ENCODE data around the gene USP6NL. TPM values are rescaled to one million over a fixed set of nuclear protein-coding genes. Genes with fewer than 3 reads are reported as not detected.
"Not testable (repeated sequence)": the region's sequence is repeated elsewhere in the genome, so short reads cannot be mapped to it uniquely, and the experiment has no call there.

USP6NL gene
- total RNA-seq, 4 donors from 2014 or later, result 3.8 to 21.9 (median 17.0) TPM

DNA sequence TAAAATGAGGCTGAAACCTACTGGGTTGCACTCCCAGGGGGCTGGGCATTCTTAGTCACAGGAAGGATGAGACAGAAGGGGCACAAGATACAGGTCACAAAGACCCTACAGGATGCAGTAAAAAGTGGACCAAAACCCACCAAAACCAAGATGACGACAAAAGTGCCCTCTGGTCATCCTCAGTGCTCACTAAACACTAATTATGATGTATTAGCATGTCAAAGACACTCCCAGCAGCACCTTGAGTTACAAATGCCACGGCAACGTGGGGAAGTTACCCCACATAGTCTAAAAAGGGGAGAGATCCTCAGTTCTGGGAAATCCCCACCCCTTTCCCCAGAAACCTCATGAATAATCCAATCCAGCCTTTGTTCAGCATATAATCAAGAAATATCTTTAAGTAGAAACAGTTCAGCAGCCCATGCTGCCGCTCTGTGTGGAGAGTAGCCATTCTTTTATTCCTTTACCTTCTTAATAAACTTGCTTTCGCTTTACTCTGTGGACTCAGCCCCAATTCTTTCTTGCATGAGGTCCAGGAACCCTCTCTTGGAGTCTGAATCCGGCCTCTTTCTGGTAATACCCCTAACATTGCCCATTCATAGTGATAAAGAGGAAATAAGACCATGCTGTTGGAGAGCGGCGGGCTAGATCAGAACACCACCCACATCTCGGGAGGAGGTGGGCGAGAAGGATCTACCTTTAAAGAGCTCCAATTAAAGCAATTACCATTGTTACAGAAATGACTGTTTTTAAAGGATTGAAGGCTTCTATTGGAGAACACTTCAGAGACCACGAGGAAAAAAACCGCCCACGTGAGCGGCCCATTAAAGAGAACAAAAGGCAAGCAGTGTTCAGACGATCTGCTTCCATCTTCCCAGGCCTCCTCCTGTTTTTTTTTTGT lies 170.9 kb downstream of the USP6NL start:
- TF ChIP-seq, protein P1, sequence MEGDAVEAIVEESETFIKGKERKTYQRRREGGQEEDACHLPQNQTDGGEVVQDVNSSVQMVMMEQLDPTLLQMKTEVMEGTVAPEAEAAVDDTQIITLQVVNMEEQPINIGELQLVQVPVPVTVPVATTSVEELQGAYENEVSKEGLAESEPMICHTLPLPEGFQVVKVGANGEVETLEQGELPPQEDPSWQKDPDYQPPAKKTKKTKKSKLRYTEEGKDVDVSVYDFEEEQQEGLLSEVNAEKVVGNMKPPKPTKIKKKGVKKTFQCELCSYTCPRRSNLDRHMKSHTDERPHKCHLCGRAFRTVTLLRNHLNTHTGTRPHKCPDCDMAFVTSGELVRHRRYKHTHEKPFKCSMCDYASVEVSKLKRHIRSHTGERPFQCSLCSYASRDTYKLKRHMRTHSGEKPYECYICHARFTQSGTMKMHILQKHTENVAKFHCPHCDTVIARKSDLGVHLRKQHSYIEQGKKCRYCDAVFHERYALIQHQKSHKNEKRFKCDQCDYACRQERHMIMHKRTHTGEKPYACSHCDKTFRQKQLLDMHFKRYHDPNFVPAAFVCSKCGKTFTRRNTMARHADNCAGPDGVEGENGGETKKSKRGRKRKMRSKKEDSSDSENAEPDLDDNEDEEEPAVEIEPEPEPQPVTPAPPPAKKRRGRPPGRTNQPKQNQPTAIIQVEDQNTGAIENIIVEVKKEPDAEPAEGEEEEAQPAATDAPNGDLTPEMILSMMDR (IDR thresholded peaks at IDR 0.05), result no peak
- no peak for TF ChIP-seq POLR2A (IDR thresholded peaks at IDR 0.05)
- H3K4me3 ChIP-seq, result no peak overlapping the region
- intact Hi-C loops (cut with DNase I; ENCODE audit: low total_unique reads), result no loop called here
- H3K27me3 ChIP-seq, result no peaks in the 10 kb centered on the region
- H3K4me1 ChIP-seq, result no peaks in the 10 kb centered on the region
- H3K27ac ChIP-seq, result no peak overlapping the region
- H3K9me3 ChIP-seq, result no peaks in the 10 kb centered on the region
- no peak for DNase-seq
- no peaks in the 10 kb centered on the region for H3K36me3 ChIP-seq

DNA sequence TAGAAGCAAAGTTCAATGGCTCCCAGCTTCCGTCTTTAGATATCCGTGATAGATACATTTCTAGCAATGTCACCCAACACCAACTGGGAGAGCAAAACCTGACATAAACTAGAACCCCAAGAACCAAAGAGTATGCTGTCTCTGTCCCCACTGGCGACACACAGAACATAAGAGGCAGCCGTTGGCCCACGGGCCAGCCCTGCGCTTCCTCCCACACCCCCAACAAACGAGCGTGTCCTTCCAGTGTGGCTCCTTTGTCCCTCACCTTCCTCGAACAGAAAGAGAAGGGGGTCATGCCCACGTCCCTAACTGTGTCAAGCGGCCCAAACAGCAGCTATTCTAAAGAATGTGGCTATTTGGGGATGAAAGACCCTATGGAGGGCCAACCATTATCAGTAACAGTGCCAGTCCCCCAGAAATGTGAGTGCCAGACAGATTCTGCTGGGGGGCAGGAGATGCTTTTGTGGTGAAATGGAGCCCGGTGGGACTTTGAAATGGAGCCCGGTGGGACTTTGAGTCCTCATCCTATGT lies 171.9 kb downstream of the USP6NL start:
- no peaks in the 10 kb centered on the region for H3K4me1 ChIP-seq
- no peak overlapping the region for H3K4me3 ChIP-seq
- TF ChIP-seq, protein P1 (IDR thresholded peaks at IDR 0.05), result no peak
- no peak for TF ChIP-seq POLR2A (IDR thresholded peaks at IDR 0.05)
- no peak for DNase-seq
- H3K9me3 ChIP-seq, result no peaks in the 10 kb centered on the region
- intact Hi-C loops (cut with DNase I; ENCODE audit: low total_unique reads), result no loop called here
- H3K27me3 ChIP-seq, result no peaks in the 10 kb centered on the region
- H3K27ac ChIP-seq, result no peak overlapping the region
- H3K36me3 ChIP-seq, result no peaks in the 10 kb centered on the region

DNA sequence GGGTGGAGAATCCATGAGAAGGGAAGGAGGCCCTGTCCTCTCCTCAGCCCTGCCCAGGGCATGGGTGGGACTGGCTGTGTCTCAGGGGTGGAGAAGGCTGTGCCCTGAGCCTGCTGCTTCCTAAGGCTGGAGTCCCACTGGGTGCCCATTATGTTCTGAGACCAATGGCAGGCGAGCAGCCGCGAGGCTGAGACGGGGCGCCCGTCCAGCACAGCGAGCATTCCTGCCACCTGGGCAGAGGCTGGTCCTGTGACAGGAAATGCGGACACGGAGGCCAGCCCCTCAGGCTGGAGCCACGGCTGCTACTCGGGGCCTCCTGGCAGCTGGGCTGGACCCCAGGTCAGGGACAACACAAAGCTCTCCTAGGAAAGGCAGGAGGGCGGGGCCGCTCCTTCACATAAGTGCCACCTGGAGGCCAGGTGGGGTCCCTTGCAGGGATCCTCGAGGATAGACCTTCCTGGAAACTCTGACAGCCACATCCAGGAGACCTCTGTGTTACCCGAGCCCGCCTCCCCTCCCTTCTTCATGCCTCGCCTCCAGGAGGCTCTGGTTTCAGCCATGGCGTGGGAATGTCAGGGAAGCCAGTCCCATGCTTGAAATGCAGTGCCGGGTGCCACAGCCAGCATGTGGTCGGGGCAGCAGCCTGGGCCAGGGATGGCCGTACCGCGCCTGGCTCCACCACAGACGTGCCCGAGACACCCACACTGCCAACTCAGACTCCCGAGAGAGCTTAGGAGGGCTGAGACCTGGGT lies 173.9 kb downstream of the USP6NL start:
- TF ChIP-seq POLR2A (IDR thresholded peaks at IDR 0.05), result no peak
- TF ChIP-seq, protein P1 (IDR thresholded peaks at IDR 0.05), result no peak
- Histone ChIP-seq H3K4me3 (no peak overlapping the region), H3K9me3 (no peaks in the 10 kb centered on the region), H3K36me3 (no peaks in the 10 kb centered on the region), H3K27ac (no peak overlapping the region), H3K4me1 (no peaks in the 10 kb centered on the region), H3K27me3 (no peaks in the 10 kb centered on the region)
- DNase-seq, result no peak
- intact Hi-C loops (cut with DNase I; ENCODE audit: low total_unique reads), result no loop called here

DNA sequence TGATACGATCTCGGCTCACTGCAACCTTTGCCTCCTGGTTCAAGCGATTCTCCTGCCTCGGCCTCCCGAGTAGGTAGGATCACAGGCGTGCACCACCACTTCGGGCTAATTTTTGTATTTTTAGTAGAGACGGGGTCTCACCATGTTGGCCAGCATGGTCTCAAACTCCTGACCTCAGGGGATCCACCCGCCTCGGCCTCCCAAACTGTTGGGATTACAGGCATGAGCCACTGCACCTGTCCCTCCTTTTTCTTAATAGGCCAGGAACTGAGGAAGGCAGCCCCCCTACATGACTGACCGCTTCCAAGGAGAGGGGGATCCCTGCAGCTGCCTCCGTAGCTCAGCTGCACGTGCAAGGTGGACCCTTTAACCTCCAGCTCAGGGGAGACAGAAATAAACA lies 175.0 kb downstream of the USP6NL start:
- H3K4me3 ChIP-seq; DNase-seq; H3K27ac ChIP-seq; H3K4me1 ChIP-seq; H3K36me3 ChIP-seq; H3K9me3 ChIP-seq; intact Hi-C loops (cut with DNase I; ENCODE audit: low total_unique reads); H3K27me3 ChIP-seq: not testable (repeated sequence)

DNA sequence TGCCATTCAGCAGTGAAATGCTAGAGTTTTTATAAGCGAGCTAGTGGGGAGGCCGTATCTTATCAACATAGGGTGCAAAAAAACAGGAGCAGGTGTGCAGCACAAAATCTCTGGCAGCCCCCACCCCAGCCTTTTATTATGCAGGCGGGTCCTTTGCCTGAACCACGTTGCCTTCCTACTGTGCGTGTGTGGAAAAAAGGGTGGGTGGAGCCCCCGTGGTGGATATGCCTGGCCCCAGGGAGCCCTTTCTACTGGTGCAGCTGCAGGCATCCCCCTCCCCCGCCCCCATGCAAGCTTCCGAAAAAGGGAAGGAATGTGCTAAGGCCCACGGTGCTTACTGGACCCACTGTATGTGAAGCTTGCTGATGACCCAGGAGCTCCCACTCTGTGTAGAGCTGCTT lies 175.9 kb downstream of the USP6NL start:
- H3K4me1 ChIP-seq, result no peaks in the 10 kb centered on the region
- no peak for DNase-seq
- no peaks in the 10 kb centered on the region for H3K9me3 ChIP-seq
- H3K27ac ChIP-seq, result no peak overlapping the region
- no peak overlapping the region for H3K4me3 ChIP-seq
- TF ChIP-seq POLR2A (IDR thresholded peaks at IDR 0.05), result no peak
- TF ChIP-seq, protein P1 (IDR thresholded peaks at IDR 0.05), result no peak
- intact Hi-C loops (cut with DNase I; ENCODE audit: low total_unique reads), result no loop called here
- no peaks in the 10 kb centered on the region for H3K27me3 ChIP-seq
- no peaks in the 10 kb centered on the region for H3K36me3 ChIP-seq

Data from uterus (tissue), 4 donors.